H9 (cell line): ENCODE measurements around the gene TOM1L2. TPM values are rescaled to one million over a fixed set of nuclear protein-coding genes. Genes with fewer than 3 reads are reported as not detected.

Source experiments
- DNase-seq: peaks from one replicate; pipeline ENCODE4 v3.0.0-alpha.2; 2017
- H2AFZ ChIP-seq: one replicate; pipeline ENCODE4 v1.6.1; 2013; ENCODE audit warnings: mild to moderate bottlenecking, low read length, control low read depth, moderate library complexity
- H2AK5ac ChIP-seq: 2 replicates; pipeline ENCODE4 v1.6.1; 2013; ENCODE audit warnings: low read length, control low read depth, mixed read lengths; ENCODE audit not compliant: insufficient read length
- H2BK120ac ChIP-seq: one replicate; pipeline ENCODE4 v1.6.1; 2013; ENCODE audit warnings: low read depth, mild to moderate bottlenecking, low read length, control low read depth, inconsistent platforms; ENCODE audit not compliant: poor library complexity, severe bottlenecking
- H2BK12ac ChIP-seq: 2 replicates; pipeline ENCODE4 v1.6.1; 2013; ENCODE audit warnings: low read length, control low read depth, mixed read lengths, low read depth; ENCODE audit not compliant: insufficient read length
- H2BK15ac ChIP-seq: 2 replicates; pipeline ENCODE4 v1.6.1; 2013; ENCODE audit warnings: low read depth, low read length, control low read depth
- H2BK20ac ChIP-seq: one replicate; pipeline ENCODE4 v1.6.1; 2013; ENCODE audit warnings: low read depth, mild to moderate bottlenecking, low read length, control low read depth, inconsistent platforms; ENCODE audit not compliant: poor library complexity, severe bottlenecking
- H2BK5ac ChIP-seq: 2 replicates; pipeline ENCODE4 v1.6.1; 2013; ENCODE audit warnings: low read length, control low read depth, mixed read lengths; ENCODE audit not compliant: insufficient read length
- H3K14ac ChIP-seq: 2 replicates; pipeline ENCODE4 v1.6.1; 2013; ENCODE audit warnings: low read length, control low read depth; ENCODE audit not compliant: insufficient read depth
- H3K18ac ChIP-seq: 2 replicates; pipeline ENCODE4 v1.6.1; 2013; ENCODE audit warnings: low read depth, mild to moderate bottlenecking, mixed read lengths, low read length, control low read depth; ENCODE audit not compliant: insufficient read length
- H3K23ac ChIP-seq: 2 replicates; pipeline ENCODE4 v1.6.1; 2013; ENCODE audit warnings: low read length, control low read depth, mixed read lengths, low read depth; ENCODE audit not compliant: insufficient read length
- H3K23me2 ChIP-seq: 2 replicates; pipeline ENCODE4 v1.6.1; 2013; ENCODE audit warnings: low read depth, mild to moderate bottlenecking, mixed read lengths, low read length, control low read depth; ENCODE audit not compliant: insufficient read length, poor library complexity, severe bottlenecking
- H3K27ac ChIP-seq: 2 replicates; pipeline ENCODE4 v1.5.1; 2013; ENCODE audit warnings: low read length, control low read depth, mixed read lengths, low read depth; ENCODE audit not compliant: insufficient read length
- H3K27me3 ChIP-seq: 2 replicates; pipeline ENCODE4 v1.6.1; 2013; ENCODE audit warnings: low read length, control low read depth, inconsistent platforms; ENCODE audit not compliant: insufficient read depth
- H3K4ac ChIP-seq: 2 replicates; pipeline ENCODE4 v1.6.1; 2013; ENCODE audit warnings: low read depth, mild to moderate bottlenecking, control low read depth, inconsistent platforms, low read length, moderate library complexity
- H3K4me1 ChIP-seq: 2 replicates; pipeline ENCODE4 v1.6.1; 2013; ENCODE audit warnings: low read length, control low read depth, inconsistent platforms; ENCODE audit not compliant: insufficient read depth
- H3K4me2 ChIP-seq: 2 replicates; pipeline ENCODE4 v1.6.1; 2013; ENCODE audit warnings: low read length, control low read depth, mixed read lengths; ENCODE audit not compliant: insufficient read length, insufficient read depth
- H3K56ac ChIP-seq: 2 replicates; pipeline ENCODE4 v1.6.1; 2013; ENCODE audit warnings: low read depth, mild to moderate bottlenecking, mixed read lengths, low read length, control low read depth; ENCODE audit not compliant: insufficient read length
- H3K79me1 ChIP-seq: 2 replicates; pipeline ENCODE4 v1.6.1; 2013; ENCODE audit warnings: low read depth, mild to moderate bottlenecking, moderate library complexity, low read length, control low read depth, inconsistent platforms; ENCODE audit not compliant: insufficient read depth, poor library complexity, severe bottlenecking
- H3K79me2 ChIP-seq: 2 replicates; pipeline ENCODE4 v1.6.1; 2013; ENCODE audit warnings: low read length, control low read depth, inconsistent platforms; ENCODE audit not compliant: insufficient read depth
- H3K9ac ChIP-seq: 2 replicates; pipeline ENCODE4 v1.6.1; 2013; ENCODE audit warnings: low read length, control low read depth, mixed read lengths; ENCODE audit not compliant: insufficient read length; ENCODE audit errors: extremely low read depth
- H3K9me3 ChIP-seq: one replicate; pipeline ENCODE4 v1.6.1; 2013; ENCODE audit warnings: low read depth, low read length, inconsistent platforms; ENCODE audit not compliant: control insufficient read depth
- H3T11ph ChIP-seq: one replicate; pipeline ENCODE4 v1.6.1; 2013; ENCODE audit warnings: mild to moderate bottlenecking, low read length, control low read depth, inconsistent platforms
- H4K20me1 ChIP-seq: one replicate; pipeline ENCODE4 v1.6.1; 2013; ENCODE audit not compliant: control insufficient read depth, insufficient read length, insufficient read depth
- H4K5ac ChIP-seq: 2 replicates; pipeline ENCODE4 v1.6.1; 2013; ENCODE audit warnings: low read depth, mild to moderate bottlenecking, mixed read lengths, low read length, control low read depth; ENCODE audit not compliant: insufficient read length
- H4K8ac ChIP-seq: replicated peaks from 2 replicates; pipeline ENCODE4 v1.6.1; 2013; ENCODE audit warnings: low read length, control low read depth, mixed read lengths, low read depth; ENCODE audit not compliant: insufficient read length
- H4K91ac ChIP-seq: 2 replicates; pipeline ENCODE4 v1.6.1; 2013; ENCODE audit warnings: low read depth, mild to moderate bottlenecking, moderate library complexity, mixed read lengths, low read length, control low read depth; ENCODE audit not compliant: insufficient read length
- H3K27ac Mint-ChIP-seq, 3 experiments: 2 replicates in 2 of 3; 3 replicates in 1 of 3; pipeline ENCODE4 v1.8.0; 2020 to 2021; ENCODE audit warnings: mixed read lengths in 3 of 3, mild to moderate bottlenecking in 1 of 3, moderate library complexity in 1 of 3
- H3K27me3 Mint-ChIP-seq: 2 replicates; pipeline ENCODE4 v1.8.0; 2021; ENCODE audit warnings: low read depth, mild to moderate bottlenecking, moderate library complexity, mixed read lengths
- H3K36me3 Mint-ChIP-seq, 3 experiments: 2 replicates in 2 of 3; 3 replicates in 1 of 3; pipeline ENCODE4 v1.8.0; 2020 to 2021; ENCODE audit warnings: low read depth in 3 of 3, mixed read lengths in 3 of 3; ENCODE audit not compliant: insufficient read depth in 1 of 3
- H3K4me1 Mint-ChIP-seq, 2 experiments: 2 replicates each; pipeline ENCODE4 v1.8.0; 2020; ENCODE audit warnings: mixed read lengths in 2 of 2
- H3K4me3 Mint-ChIP-seq, 2 experiments: 2 replicates in 1 of 2; 3 replicates in 1 of 2; pipeline ENCODE4 v1.8.0; 2020 to 2021; ENCODE audit warnings: mild to moderate bottlenecking in 2 of 2, mixed read lengths in 2 of 2, moderate library complexity in 1 of 2
- H3K9me3 Mint-ChIP-seq, 2 experiments: 2 replicates in 1 of 2; 3 replicates in 1 of 2; pipeline ENCODE4 v1.8.0; 2020; ENCODE audit warnings: mild to moderate bottlenecking in 2 of 2, mixed read lengths in 2 of 2, moderate library complexity in 1 of 2
- WGBS: extraction: QIAGEN DNeasy Blood & Tissue Kit; methylation state at CpG from one replicate; pipeline ENCODE4 v1.1.7; 2013; ENCODE audit warnings: missing lambda C conversion rate, low lambda C conversion rate, mixed read lengths; ENCODE audit not compliant: insufficient read length; ENCODE audit errors: extremely low coverage; 5-methylcytosine and 5-hydroxymethylcytosine counted together
- total RNA-seq: library from RNA; stranded (reverse); gene quantifications from 2 replicates; pipeline ENCODE4 v1.2.1, GENCODE V29; 2021
- TF ChIP-seq, protein P1 (sequence below): fragments of 200-600 bp; sonication (generic); conservative IDR thresholded peaks from 3 replicates; pipeline ENCODE4 v1.8.0; 2021; ENCODE audit warnings: antibody characterized with exemption, mild to moderate bottlenecking

The TOM1L2 gene
- total RNA-seq, 1 experiment from 2014 or later = 4.6 TPM

DNA sequence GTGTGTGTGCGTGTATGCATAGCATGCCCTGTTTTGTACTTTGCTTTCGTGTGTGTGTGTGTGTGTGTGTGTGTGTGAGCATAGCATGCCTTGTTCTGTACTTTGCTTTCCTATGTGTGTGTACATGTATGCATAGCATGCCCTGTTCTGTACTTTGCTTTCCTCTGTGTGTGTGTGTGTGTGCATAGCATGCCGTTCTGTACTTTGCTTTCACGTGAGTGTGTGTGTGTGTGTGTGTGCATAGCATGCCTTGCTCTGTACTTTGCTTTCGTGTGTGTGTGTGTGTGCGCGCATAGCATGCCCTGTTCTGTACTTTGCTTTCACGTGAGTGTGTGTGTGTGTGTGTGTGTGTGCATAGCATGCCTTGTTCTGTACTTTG, 27.8 kb upstream of the TOM1L2 start:
- H3K4ac ChIP-seq = no peak overlapping the region

More for the DNA sequence above, 27.8 kb upstream of the TOM1L2 start:
- H2BK12ac ChIP-seq = no peak overlapping the region
- no peaks in the 10 kb centered on the region for H3K79me2 ChIP-seq
- H3T11ph ChIP-seq = no peak overlapping the region
- peaks cover 3% of the 10 kb centered on the region for H3K27me3 Mint-ChIP-seq
- no CpG with 5 or more reads among the region's 8 CpGs for WGBS
- no peak overlapping the region for H3K9ac ChIP-seq
- no peak overlapping the region for H3K27ac ChIP-seq
- no peak overlapping the region for H3K4me2 ChIP-seq
- no peak overlapping the region for H3K56ac ChIP-seq
- no peaks in the 10 kb centered on the region for H3K9me3 ChIP-seq
- H3K36me3 Mint-ChIP-seq = no peaks in the 10 kb centered on the region
- no peak overlapping the region for H2AFZ ChIP-seq
- TF ChIP-seq, protein P1, sequence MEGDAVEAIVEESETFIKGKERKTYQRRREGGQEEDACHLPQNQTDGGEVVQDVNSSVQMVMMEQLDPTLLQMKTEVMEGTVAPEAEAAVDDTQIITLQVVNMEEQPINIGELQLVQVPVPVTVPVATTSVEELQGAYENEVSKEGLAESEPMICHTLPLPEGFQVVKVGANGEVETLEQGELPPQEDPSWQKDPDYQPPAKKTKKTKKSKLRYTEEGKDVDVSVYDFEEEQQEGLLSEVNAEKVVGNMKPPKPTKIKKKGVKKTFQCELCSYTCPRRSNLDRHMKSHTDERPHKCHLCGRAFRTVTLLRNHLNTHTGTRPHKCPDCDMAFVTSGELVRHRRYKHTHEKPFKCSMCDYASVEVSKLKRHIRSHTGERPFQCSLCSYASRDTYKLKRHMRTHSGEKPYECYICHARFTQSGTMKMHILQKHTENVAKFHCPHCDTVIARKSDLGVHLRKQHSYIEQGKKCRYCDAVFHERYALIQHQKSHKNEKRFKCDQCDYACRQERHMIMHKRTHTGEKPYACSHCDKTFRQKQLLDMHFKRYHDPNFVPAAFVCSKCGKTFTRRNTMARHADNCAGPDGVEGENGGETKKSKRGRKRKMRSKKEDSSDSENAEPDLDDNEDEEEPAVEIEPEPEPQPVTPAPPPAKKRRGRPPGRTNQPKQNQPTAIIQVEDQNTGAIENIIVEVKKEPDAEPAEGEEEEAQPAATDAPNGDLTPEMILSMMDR = no peak
- DNase-seq = no peak
- H2BK120ac ChIP-seq = no peak overlapping the region
- no peak overlapping the region for H3K27ac Mint-ChIP-seq
- no peak overlapping the region for H4K5ac ChIP-seq
- peaks cover 0 to 3% of the 10 kb centered on the region in 2 experiments; a peak in 2 of 4 replicates for H3K4me1 Mint-ChIP-seq
- H2BK5ac ChIP-seq = no peak overlapping the region
- H4K91ac ChIP-seq = no peak overlapping the region
- H3K14ac ChIP-seq = no peak overlapping the region
- H3K9me3 Mint-ChIP-seq = no peaks in the 10 kb centered on the region
- no peaks in the 10 kb centered on the region for H4K20me1 ChIP-seq
- H2BK15ac ChIP-seq = no peak overlapping the region
- H2AK5ac ChIP-seq = no peak overlapping the region
- no peak overlapping the region for H3K23ac ChIP-seq
- H4K8ac ChIP-seq = peak overlapping the region; percentile 1
- H2BK20ac ChIP-seq = no peak overlapping the region
- H3K23me2 ChIP-seq = no peaks in the 10 kb centered on the region
- no peak overlapping the region for H3K4me3 Mint-ChIP-seq
- no peaks in the 10 kb centered on the region for H3K4me1 ChIP-seq
- no peaks in the 10 kb centered on the region for H3K79me1 ChIP-seq
- no peaks in the 10 kb centered on the region for H3K27me3 ChIP-seq
- no peak overlapping the region for H3K18ac ChIP-seq
